ENCODE measurements around the gene SEC16A. TPM values are rescaled to one million over a fixed set of nuclear protein-coding genes. Genes with fewer than 3 reads are reported as not detected.

The SEC16A gene
- total RNA-seq, 2 donors from 2014 or later, result 59.0 to 72.8 TPM

- Histone ChIP-seq H3K27ac (no peak overlapping the region), H3K4me1 (ENCODE audit: control insufficient read depth in 1 of 2, low read depth in 2 of 2) (no peaks in the 10 kb centered on the region), H3K4me3 (no peak overlapping the region), H3K9me3 (no peaks in the 10 kb centered on the region), H3K27me3 (replicated peaks; ENCODE audit: insufficient read depth) (no peaks in the 10 kb centered on the region), H3K36me3 (peaks cover 51% of the 10 kb centered on the region)
- no peak for TF ChIP-seq CTCF (IDR thresholded peaks at IDR 0.05)
- DNase-seq (ENCODE audit: low spot score), result no peak
- ATAC-seq (ENCODE audit: insufficient number of reproducible peaks, low FRiP score, low read depth), result no peak
Measured at GRCh38 chr9:136496181-136496580, 13.3 kb upstream of the SEC16A start.

- DNase-seq (ENCODE audit: low spot score) (no peak), ATAC-seq (ENCODE audit: insufficient number of reproducible peaks, low FRiP score, low read depth) (no peak)
- H3K4me3 ChIP-seq, result no peak overlapping the region
- no peaks in the 10 kb centered on the region for H3K9me3 ChIP-seq
- H3K4me1 ChIP-seq (ENCODE audit: control insufficient read depth in 1 of 2, low read depth in 2 of 2), result no peaks in the 10 kb centered on the region
- no peak overlapping the region for H3K27ac ChIP-seq
- no peak for TF ChIP-seq CTCF (IDR thresholded peaks at IDR 0.05)
- no peaks in the 10 kb centered on the region for H3K27me3 ChIP-seq (replicated peaks; ENCODE audit: insufficient read depth)
- peaks cover 43% of the 10 kb centered on the region for H3K36me3 ChIP-seq
Measured at GRCh38 chr9:136495238-136495800, 12.5 kb upstream of the SEC16A start.

GRCh38 chr9:136494531-136495215, 11.8 kb upstream of the SEC16A start:
- peaks cover 36% of the 10 kb centered on the region for H3K36me3 ChIP-seq
- H3K4me3 ChIP-seq, result no peak overlapping the region
- H3K4me1 ChIP-seq (ENCODE audit: control insufficient read depth in 1 of 2, low read depth in 2 of 2), result no peaks in the 10 kb centered on the region
- TF ChIP-seq CTCF (IDR thresholded peaks at IDR 0.05), result no peak
- H3K9me3 ChIP-seq, result no peaks in the 10 kb centered on the region
- no peak for ATAC-seq (ENCODE audit: insufficient number of reproducible peaks, low FRiP score, low read depth)
- no peak overlapping the region for H3K27ac ChIP-seq
- no peak for DNase-seq (ENCODE audit: low spot score)
- no peaks in the 10 kb centered on the region for H3K27me3 ChIP-seq (replicated peaks; ENCODE audit: insufficient read depth)

GRCh38 chr9:136494012-136494411, 11.2 kb upstream of the SEC16A start:
- Histone ChIP-seq H3K4me3 (no peak overlapping the region), H3K4me1 (ENCODE audit: control insufficient read depth in 1 of 2, low read depth in 2 of 2) (no peaks in the 10 kb centered on the region), H3K36me3 (peaks cover 31% of the 10 kb centered on the region), H3K27ac (no peak overlapping the region), H3K9me3 (no peaks in the 10 kb centered on the region), H3K27me3 (replicated peaks; ENCODE audit: insufficient read depth) (no peaks in the 10 kb centered on the region)
- TF ChIP-seq CTCF (IDR thresholded peaks at IDR 0.05), result no peak
- ATAC-seq (ENCODE audit: insufficient number of reproducible peaks, low FRiP score, low read depth), result no peak
- DNase-seq (ENCODE audit: low spot score), result no peak

GRCh38 chr9:136493567-136493971, 10.7 kb upstream of the SEC16A start:
- no peak for ATAC-seq (ENCODE audit: insufficient number of reproducible peaks, low FRiP score, low read depth)
- H3K9me3 ChIP-seq, result no peaks in the 10 kb centered on the region
- TF ChIP-seq CTCF (IDR thresholded peaks at IDR 0.05), result no peak
- peaks cover 27% of the 10 kb centered on the region for H3K36me3 ChIP-seq
- H3K27me3 ChIP-seq (replicated peaks; ENCODE audit: insufficient read depth), result no peaks in the 10 kb centered on the region
- no peak overlapping the region for H3K27ac ChIP-seq
- H3K4me1 ChIP-seq (ENCODE audit: control insufficient read depth in 1 of 2, low read depth in 2 of 2), result peaks cover 0 to under 1% of the 10 kb centered on the region in 2 donors
- no peak overlapping the region for H3K4me3 ChIP-seq
- DNase-seq (ENCODE audit: low spot score), result no peak

All from thoracic aorta (tissue), 2 donors.